GM18868 (cell line): ENCODE data around the gene LHX2.

Source experiments
- ATAC-seq: cut with Tn5 transposase; IDR thresholded peaks from one replicate; pipeline ENCODE4 v1.9.1; 2021; ENCODE audit warnings: mild to moderate bottlenecking, moderate library complexity; ENCODE audit not compliant: unreplicated experiment

The LHX2 gene

DNA sequence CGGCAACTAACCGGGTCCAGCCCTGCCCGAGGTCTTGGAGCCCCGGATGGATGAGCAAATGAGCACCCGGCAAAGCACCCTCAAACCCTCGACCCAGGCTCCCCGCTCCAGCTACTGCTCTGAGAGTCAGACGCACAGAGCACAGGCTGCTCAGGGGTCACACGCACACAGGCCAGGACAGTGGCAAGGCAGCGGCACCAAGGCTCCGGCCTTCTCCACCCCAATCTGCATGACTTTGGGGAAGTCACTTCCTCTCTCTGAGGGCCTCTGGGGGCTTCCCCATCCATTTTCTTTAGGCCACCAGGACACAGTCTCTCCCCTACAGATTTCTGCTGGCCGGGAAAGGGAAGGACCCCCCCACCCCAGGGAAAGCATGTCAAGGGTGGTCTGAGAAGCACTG, 18.0 kb downstream of the LHX2 start:
- ATAC-seq: no peak

DNA sequence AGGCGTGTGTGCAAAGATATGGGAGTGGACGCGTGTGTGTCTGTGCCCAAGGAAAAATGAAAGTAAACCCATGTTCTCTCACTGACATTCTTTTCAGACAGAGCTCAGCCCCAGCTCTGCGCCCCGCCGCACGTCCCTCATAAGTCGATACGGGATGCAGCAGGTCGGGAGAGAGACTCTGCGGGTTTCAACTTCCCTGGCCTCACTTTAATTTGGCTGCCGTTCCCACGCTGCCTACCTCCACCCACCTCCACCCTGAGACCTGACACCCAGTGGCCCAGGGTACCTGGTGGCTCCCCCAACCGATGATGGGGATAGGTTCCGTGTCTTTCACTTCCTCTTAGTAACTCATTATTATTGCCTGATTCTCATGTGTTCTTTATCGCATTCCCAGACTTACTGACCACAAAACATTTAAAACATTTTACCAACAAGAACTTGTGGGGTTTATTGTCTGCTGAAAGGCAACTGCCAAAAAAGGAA, 19.4 kb downstream of the LHX2 start:
- peak; percentile 72 for ATAC-seq

DNA sequence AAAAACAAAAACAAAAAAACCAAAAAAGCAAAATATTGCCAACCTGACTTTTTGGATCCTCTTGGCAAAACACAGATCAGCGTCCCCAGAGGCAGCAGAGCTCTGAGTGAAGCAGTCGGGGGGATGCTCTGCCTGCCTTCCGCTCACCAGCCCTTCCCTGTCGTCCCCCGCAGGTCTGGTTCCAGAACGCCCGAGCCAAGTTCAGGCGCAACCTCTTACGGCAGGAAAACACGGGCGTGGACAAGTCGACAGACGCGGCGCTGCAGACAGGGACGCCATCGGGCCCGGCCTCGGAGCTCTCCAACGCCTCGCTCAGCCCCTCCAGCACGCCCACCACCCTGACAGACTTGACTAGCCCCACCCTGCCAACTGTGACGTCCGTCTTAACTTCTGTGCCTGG, 20.7 kb downstream of the LHX2 start:
- ATAC-seq: no peak

DNA sequence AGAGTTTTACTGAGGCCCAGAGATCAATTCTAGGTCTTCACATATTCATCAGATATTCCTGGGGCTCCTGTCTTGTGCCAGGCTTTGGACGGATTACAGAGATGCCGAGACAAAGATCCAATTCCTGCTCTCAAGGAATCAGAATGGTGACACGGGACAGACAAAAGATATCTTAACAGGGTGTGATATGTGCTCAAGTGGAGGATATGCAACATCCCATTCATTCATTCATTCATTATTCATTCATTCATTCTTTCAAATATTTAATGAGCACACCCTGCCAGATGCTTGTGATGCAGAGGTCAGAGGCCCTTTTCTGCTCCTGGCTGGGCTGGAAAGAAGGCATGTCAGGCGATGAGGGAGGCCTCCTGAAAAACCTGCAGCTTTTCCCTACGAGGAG, 21.8 kb downstream of the LHX2 start:
- ATAC-seq: no peak

GRCh38 chr9:124033967-124034366, 22.4 kb downstream of the LHX2 start:
- ATAC-seq: no peak

DNA sequence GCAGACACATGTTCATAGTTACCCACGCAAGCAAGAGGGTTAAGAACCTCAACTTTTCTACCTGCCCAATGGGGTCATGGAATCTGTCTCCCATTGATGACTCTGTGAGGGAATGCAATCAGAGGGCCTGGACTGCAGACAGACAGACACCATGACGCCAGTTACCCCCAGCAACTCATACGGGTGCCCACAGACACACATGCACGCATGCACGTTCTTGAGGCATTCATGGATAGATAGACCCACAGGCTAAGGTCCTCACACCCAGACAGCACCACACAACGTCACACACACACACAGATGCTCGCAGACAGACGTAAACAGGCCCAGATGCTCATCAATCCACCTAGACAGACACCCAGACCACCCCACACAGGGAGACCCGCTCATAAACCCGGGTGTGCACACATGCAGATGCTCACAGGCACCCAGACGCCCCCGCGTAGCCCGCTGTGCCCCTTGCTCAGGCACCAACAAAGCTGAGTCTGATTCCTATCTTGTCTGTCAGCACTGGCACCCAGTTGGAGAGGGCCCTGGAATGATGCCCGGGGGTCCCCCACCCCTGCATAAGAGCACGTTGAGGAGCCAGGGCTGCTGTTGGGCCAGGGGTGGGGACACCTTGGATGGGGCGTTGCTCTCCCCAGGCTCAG, 23.6 kb downstream of the LHX2 start:
- no peak for ATAC-seq

DNA sequence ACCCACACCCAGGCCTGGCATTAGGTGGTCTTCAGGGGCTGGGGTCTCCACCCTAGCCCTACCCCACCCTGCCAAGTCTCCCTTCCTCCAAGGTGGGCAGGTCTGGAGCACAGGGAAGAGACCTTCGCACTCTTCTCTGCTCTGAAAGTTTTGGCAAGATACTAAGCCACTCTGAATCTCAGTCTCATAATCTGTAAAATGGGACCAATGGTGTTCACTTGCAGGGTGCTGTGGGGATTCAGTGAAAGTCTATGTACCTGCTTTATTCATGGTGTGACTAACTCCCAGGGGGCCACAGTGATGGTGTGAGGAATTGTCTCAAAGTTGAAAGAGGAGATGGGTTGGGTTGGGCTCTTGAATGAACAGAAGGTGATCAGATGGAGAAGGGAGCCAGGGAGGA, 25.0 kb downstream of the LHX2 start:
- ATAC-seq: no peak

DNA sequence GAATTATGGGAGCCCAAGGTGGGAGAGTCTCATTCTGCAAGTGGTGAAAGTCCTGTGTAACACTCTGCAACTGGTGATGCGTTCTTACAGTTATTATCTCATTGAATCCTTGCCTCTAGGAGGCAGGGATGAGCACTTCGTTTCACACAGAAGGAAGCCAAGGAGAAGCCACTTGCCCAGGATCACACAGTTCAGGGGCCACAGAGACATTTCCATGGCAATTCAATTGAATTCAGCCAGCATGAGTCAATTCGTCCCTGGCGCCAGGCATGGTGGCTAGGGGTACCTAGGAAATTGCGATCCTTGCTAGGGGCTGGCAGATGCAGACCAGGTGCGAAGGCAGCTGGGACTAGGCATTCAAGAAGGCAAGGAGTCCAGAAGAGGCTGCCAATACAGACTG, 26.2 kb downstream of the LHX2 start:
- ATAC-seq: no peak

- ATAC-seq: no peak
Observed at GRCh38 chr9:124038239-124038638, 26.7 kb downstream of the LHX2 start.

DNA sequence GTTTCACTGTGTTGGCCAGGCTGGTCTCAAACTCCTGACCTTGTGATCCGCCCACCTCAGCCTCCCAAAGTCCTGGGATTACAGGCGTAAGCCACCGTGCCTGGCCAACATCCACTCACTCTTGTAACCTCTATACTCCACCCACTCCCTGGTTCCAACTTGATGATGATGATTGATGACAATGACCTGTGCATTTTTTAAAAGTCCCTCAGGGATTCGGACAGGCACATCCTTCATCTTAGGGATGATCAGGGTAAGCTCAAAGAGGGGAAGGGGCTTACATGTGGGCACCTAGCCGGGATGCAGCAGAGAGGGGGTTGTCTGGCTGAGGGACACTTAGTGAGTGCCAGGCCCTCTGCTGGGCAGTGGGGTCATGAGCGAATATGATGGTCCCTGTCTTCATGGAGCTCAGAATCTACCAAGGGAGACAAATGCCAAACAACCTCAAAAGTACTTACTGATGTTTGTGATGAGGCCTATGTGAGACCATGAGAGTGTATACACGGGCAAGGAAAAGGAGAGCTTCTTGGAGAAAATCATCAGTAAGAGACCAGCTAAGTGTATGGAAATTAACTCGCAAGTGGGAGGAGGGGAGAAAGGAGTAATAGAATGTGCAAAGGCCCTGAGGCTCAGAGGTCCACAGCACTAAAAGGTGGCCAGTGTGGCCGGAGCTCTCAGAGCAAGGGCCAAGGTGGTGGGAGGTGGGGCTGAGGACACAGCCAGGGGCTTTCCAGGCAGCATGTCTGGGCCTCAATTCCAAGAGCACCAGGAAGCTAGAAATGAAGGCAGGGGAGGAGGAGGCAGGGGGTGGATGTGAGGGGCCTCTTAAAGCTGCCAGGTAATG, 27.4 kb downstream of the LHX2 start:
- ATAC-seq: no peak

GRCh38 chr9:124040186-124040931, 28.8 kb downstream of the LHX2 start:
- ATAC-seq: no peak

DNA sequence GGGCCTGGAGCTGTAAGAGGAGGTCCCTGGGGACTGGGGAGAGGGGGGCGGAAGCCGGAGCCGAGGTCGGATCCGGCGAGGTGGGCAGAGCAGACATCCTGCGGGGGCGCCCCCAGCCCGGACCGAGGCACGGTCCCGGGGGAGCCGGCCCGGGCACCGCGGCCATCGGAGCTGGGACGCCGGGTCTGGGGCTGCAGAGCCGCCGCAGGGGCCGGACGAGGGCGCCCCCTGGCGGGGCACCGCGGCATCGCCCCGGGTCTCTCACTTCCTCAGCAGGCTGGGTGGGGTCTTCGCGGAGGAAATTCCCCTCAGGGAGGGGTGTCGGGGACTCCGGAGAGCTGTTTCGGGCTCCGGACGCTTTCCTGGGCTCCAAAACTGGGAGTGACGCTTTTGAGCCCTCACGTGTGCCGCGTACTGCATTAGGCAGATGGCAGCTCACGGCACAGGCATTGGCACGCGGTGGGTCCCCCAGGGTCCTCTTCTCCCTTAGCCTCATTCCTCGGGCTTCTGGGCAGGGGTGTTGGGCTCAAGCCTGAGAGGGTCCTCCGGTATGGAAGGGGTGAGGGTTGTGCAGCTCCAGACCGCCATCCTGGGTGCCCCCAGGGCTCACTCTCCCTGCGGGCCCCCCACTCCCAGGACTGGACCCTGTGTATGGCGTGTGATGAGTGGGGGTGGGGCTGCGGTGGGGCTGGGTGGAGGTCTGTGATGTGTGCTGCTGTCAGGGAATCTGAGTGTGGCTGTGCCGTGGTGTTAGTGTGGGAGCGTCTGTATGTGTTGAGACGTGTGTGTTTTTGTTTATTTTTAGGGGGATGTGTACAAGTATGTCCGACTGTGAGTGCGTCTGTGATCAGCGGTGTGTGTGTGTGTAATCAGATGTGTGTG, 29.6 kb downstream of the LHX2 start:
- ATAC-seq: no peak

DNA sequence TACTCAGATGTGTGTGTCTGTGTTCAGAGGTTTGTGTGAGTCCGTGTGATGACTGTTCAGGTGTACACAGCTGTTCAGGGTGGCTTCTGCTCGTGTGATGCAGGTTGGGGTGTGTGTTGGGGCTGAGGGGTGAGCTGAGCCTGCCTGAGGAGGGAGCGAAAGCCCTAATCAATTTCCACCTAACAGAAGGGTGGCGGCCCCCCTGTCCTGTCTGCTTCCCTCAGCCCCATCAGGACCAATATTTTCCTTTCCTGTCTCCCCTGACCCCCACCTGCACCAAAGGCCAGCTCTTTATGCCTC, 30.2 kb downstream of the LHX2 start:
- no peak for ATAC-seq

- no peak for ATAC-seq
Observed at GRCh38 chr9:124042201-124042721, 30.7 kb downstream of the LHX2 start.

GRCh38 chr9:124044448-124044847, 32.9 kb downstream of the LHX2 start:
- ATAC-seq: no peak

- no peak for ATAC-seq
Observed at GRCh38 chr9:124045076-124045829, 33.7 kb downstream of the LHX2 start.

- ATAC-seq: no peak
Observed at GRCh38 chr9:124045830-124046177, 34.2 kb downstream of the LHX2 start.

- ATAC-seq: no peak
Observed at GRCh38 chr9:124046189-124046588, 34.6 kb downstream of the LHX2 start.

DNA sequence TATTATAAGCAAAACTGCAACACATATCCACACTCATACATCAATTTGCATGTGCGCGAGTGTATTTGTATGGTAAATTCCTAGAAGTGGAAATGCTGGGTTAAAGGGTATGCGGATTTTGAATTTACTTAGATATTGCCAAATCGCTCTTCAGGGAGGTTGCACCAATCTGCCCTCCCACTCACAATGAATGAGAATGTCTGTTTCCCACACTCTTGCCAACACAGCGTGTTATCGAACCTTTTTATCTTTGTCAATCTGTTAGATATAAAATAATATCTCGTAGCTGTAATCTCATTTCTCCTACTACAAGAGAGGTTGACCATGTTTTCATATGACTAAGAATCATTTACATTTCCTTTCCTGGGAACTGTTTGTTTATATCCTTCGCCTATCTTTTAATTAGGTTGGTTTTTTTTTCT, 35.7 kb downstream of the LHX2 start:
- no peak for ATAC-seq

DNA sequence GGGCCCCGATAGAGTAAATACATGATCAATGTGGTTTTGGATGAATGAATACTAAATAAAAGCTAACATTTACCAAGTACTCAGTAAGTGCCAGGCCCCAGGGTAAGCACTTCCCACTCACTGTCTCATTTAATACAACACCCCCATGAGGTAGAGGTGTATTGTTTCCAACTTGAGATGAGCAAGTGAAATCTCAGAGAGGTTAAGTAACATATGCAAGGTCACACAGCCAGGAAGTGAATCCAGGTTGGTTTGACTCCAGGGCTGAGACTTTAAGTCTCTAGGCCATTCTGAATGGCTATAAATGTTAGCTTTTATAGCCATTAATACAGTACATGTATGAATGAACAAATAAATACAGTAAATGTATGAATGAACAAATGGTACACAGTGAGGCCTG, 39.4 kb downstream of the LHX2 start:
- no peak for ATAC-seq
